RWPE2 (cell line): ENCODE data around the gene SKAP2.
"Not testable (repeated sequence)": the region's sequence is repeated elsewhere in the genome, so short reads cannot be mapped to it uniquely, and the experiment has no call there.

Experiments
- ATAC-seq: fragments of 200-7000 bp; cut with Tn5 transposase; 3 replicates; pipeline ENCODE4 v1.9.1; 2021; ENCODE audit warnings: low read depth
- DNase-seq: peaks from one replicate; pipeline ENCODE4 v3.0.0-alpha.2; 2020; ENCODE audit warnings: low spot score
- H3K27ac ChIP-seq: fragments of 450-650 bp; 2 replicates; pipeline ENCODE4 v1.5.1; 2017; ENCODE audit warnings: mild to moderate bottlenecking; ENCODE audit not compliant: poor library complexity, severe bottlenecking
- H3K27me3 ChIP-seq: fragments of 250-450 bp; sonication (Bioruptor Pico); 2 replicates; pipeline ENCODE4 v1.5.1; 2021; ENCODE audit warnings: mild to moderate bottlenecking, moderate library complexity; ENCODE audit not compliant: insufficient read depth, poor library complexity, severe bottlenecking
- H3K36me3 ChIP-seq: fragments of 250-450 bp; sonication (Bioruptor Pico); 2 replicates; pipeline ENCODE4 v1.5.1; 2020; ENCODE audit warnings: low read depth, mild to moderate bottlenecking, moderate library complexity
- H3K4me1 ChIP-seq: fragments of 250-450 bp; sonication (Bioruptor Pico); 2 replicates; pipeline ENCODE4 v1.5.1; 2021; ENCODE audit warnings: mild to moderate bottlenecking, moderate library complexity; ENCODE audit not compliant: insufficient read depth, poor library complexity, severe bottlenecking
- H3K4me3 ChIP-seq: fragments of 250-450 bp; sonication (Bioruptor Pico); 2 replicates; pipeline ENCODE4 v1.5.1; 2021; ENCODE audit warnings: mild to moderate bottlenecking, moderate library complexity; ENCODE audit not compliant: severe bottlenecking
- H3K9me3 ChIP-seq: fragments of 250-450 bp; sonication (Bioruptor Pico); 2 replicates; pipeline ENCODE4 v1.5.1; 2021; ENCODE audit warnings: mild to moderate bottlenecking, moderate library complexity; ENCODE audit not compliant: severe bottlenecking
- TF ChIP-seq, protein P1 (sequence below): fragments of 450-650 bp; IDR thresholded peaks from one replicate; pipeline ENCODE4 v1.5.1; 2017; ENCODE audit warnings: mild to moderate bottlenecking, moderate library complexity; ENCODE audit not compliant: poor library complexity, severe bottlenecking

The SKAP2 gene

DNA sequence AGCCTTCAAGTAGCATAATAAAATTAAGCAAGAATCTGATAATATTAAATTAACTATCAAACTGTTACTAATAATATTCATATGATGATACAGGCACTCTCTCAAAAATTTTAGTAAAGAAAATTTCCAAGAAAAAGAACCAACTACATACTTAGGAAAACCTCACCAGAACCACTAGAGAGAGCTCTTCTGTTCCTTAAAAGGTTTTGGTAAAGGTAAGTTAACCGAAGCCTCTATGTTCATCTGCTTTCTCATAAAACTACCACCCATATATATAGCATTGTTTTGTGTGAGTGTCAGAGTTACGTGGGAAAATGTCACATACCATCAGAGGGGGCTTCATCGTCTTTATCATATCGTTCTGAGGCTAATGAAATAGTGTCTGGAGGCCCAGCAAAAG, 20.7 kb downstream of the SKAP2 start:
- ATAC-seq (no peak), DNase-seq (no peak)
- H3K4me1 ChIP-seq: no peaks in the 10 kb centered on the region
- no peak overlapping the region for H3K4me3 ChIP-seq
- peaks cover 39% of the 10 kb centered on the region for H3K36me3 ChIP-seq
- H3K27ac ChIP-seq: no peak overlapping the region
- H3K27me3 ChIP-seq: no peaks in the 10 kb centered on the region
- TF ChIP-seq, protein P1, sequence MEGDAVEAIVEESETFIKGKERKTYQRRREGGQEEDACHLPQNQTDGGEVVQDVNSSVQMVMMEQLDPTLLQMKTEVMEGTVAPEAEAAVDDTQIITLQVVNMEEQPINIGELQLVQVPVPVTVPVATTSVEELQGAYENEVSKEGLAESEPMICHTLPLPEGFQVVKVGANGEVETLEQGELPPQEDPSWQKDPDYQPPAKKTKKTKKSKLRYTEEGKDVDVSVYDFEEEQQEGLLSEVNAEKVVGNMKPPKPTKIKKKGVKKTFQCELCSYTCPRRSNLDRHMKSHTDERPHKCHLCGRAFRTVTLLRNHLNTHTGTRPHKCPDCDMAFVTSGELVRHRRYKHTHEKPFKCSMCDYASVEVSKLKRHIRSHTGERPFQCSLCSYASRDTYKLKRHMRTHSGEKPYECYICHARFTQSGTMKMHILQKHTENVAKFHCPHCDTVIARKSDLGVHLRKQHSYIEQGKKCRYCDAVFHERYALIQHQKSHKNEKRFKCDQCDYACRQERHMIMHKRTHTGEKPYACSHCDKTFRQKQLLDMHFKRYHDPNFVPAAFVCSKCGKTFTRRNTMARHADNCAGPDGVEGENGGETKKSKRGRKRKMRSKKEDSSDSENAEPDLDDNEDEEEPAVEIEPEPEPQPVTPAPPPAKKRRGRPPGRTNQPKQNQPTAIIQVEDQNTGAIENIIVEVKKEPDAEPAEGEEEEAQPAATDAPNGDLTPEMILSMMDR: peak; percentile 64
- H3K9me3 ChIP-seq: no peaks in the 10 kb centered on the region

DNA sequence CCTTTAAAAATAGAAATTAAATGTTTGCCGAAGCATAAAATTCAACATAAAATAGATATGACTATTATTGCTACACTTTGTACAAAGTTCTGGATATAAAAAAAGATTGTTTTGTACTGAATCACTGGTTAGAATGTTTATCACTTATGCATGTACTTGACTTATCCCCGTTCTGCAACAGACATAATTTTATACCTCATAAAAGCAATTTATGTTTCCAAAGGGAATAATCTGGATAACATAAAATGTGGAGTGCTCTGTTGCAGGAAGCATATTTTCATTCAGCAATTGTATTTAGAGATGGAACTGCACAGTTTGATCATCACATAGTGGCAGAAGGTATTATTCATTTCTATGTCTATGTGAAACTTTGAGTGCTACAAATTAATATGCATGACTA, 21.5 kb downstream of the SKAP2 start:
- H3K9me3 ChIP-seq: no peaks in the 10 kb centered on the region
- no peaks in the 10 kb centered on the region for H3K4me1 ChIP-seq
- DNase-seq (no peak), ATAC-seq (no peak)
- H3K27me3 ChIP-seq: no peaks in the 10 kb centered on the region
- H3K4me3 ChIP-seq: no peak overlapping the region
- no peak overlapping the region for H3K27ac ChIP-seq
- TF ChIP-seq, protein P1: no peak
- peaks cover 39% of the 10 kb centered on the region for H3K36me3 ChIP-seq

DNA sequence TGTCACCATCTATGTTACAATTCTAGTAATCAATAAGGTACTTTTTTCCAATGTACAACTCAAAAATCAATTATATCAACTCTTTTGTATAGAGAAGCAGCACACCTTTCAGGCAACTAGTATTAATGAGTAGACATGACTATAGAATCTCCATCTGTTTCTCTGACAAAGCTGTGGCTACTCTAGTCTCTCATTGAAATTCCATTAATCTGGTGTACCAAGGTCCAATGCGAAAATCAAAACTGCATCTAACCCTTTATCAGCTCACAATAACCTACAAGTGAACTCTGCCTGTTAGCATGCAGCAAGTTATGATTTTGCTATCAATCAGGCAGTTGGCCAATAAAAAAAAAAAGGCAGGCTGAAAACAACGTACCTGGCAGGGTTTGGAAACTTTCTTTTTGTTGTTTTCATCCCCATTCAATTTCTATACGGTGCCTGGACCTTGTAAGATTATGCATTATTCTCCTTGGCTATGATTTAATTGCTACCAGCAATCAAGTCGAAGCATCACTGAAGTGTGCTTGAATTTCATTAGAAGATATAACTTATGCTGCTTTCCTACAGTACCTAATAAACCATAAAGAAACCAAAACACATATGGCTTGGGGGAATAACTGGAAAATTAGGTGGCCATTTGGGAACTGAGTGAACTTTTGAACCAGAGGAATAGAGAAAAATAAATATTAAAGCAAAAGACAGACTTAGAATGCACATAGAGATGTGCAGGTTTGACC, 23.2 kb downstream of the SKAP2 start:
- DNase-seq (no peak), ATAC-seq (no peak)
- Histone ChIP-seq H3K4me3 (no peak overlapping the region), H3K27ac (no peak overlapping the region), H3K27me3 (no peaks in the 10 kb centered on the region), H3K9me3 (no peaks in the 10 kb centered on the region), H3K4me1 (no peaks in the 10 kb centered on the region), H3K36me3 (peaks cover 43% of the 10 kb centered on the region)
- TF ChIP-seq, protein P1: no peak

DNA sequence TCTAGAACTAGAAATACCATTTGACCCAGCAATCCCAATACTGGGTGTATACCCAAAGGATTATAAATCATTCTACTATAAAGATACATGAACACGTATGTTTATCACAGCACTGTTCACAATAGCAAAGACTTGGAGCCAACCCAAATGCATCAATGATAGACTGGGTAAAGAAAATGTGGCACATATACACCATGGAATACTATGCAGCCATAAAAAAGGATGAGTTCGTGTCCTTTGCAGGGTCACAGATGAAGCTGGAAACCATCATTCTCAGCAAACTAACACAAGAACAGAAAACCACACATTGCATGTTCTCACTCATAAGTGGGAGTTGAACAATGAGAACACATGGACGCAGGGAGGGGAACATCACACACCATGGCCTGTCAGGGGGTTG, 27.6 kb downstream of the SKAP2 start:
- not testable (repeated sequence) for H3K4me3 ChIP-seq, H3K27ac ChIP-seq, ATAC-seq, H3K4me1 ChIP-seq, H3K9me3 ChIP-seq, H3K27me3 ChIP-seq, DNase-seq
- H3K36me3 ChIP-seq: peaks cover 23% of the 10 kb centered on the region

DNA sequence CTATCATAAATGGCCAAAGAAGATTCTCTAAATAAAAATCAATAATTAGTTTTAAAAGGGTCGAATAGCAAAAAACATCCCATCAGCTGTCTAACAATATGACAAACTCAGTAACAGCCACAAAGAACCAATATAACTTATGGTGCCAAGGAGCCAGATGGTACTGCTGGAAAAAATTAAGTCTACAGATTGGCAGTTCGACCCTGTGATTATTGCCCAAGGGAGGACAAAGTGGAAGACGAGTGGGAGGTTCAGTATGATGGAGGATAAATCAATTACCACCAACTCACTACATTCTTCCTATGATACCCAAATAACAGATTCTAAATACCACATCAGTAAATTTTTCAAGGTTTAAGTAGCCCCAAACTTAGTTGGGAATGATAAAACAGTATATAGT, 49.0 kb downstream of the SKAP2 start:
- ATAC-seq (no peak), DNase-seq (no peak)
- TF ChIP-seq, protein P1: no peak
- H3K27ac ChIP-seq: no peak overlapping the region
- H3K4me3 ChIP-seq: no peak overlapping the region
- H3K9me3 ChIP-seq: no peaks in the 10 kb centered on the region
- H3K36me3 ChIP-seq: no peaks in the 10 kb centered on the region; the same call in 1 of the 2 replicates
- H3K4me1 ChIP-seq: no peaks in the 10 kb centered on the region
- H3K27me3 ChIP-seq: no peaks in the 10 kb centered on the region
